Progenitor cell of endocrine pancreas (in vitro differentiated cells): ENCODE results near the gene KCNK3. TPM values are rescaled to one million over a fixed set of nuclear protein-coding genes. Genes with fewer than 3 reads are reported as not detected.

ENCODE experiments used
- DNase-seq: peaks from one replicate; pipeline ENCODE4 v3.0.0; 2021; ENCODE audit warnings: low spot score; ENCODE audit not compliant: unreplicated experiment
- H3K27ac Mint-ChIP-seq: 2 replicates; pipeline ENCODE4 v1.8.0; 2021; ENCODE audit warnings: mild to moderate bottlenecking, moderate library complexity, mixed read lengths
- H3K27me3 Mint-ChIP-seq: 2 replicates; pipeline ENCODE4 v1.8.0; 2021; ENCODE audit warnings: mixed read lengths
- H3K36me3 Mint-ChIP-seq: 2 replicates; pipeline ENCODE4 v1.8.0; 2022; ENCODE audit warnings: mixed read lengths; ENCODE audit not compliant: insufficient read depth
- H3K4me1 Mint-ChIP-seq: 2 replicates; pipeline ENCODE4 v1.8.0; 2021; ENCODE audit warnings: low read depth, mixed read lengths
- H3K4me3 Mint-ChIP-seq: 2 replicates; pipeline ENCODE4 v1.8.0; 2021; ENCODE audit warnings: low read depth, mild to moderate bottlenecking, moderate library complexity, mixed read lengths
- H3K9me3 Mint-ChIP-seq: 2 replicates; pipeline ENCODE4 v1.8.0; 2021; ENCODE audit warnings: low read depth, mixed read lengths
- total RNA-seq: library from RNA; stranded (reverse); gene quantifications from 2 replicates; pipeline ENCODE4 v1.2.1, GENCODE V29; 2021
- TF ChIP-seq, protein P1 (sequence below): fragments of 200-600 bp; sonication (generic); IDR thresholded peaks from one replicate; pipeline ENCODE4 v1.5.0; 2021; ENCODE audit warnings: antibody characterized with exemption, mild to moderate bottlenecking; ENCODE audit not compliant: unreplicated experiment

KCNK3 gene
- total RNA-seq, 1 donor from 2014 or later = 1.5 TPM

DNA sequence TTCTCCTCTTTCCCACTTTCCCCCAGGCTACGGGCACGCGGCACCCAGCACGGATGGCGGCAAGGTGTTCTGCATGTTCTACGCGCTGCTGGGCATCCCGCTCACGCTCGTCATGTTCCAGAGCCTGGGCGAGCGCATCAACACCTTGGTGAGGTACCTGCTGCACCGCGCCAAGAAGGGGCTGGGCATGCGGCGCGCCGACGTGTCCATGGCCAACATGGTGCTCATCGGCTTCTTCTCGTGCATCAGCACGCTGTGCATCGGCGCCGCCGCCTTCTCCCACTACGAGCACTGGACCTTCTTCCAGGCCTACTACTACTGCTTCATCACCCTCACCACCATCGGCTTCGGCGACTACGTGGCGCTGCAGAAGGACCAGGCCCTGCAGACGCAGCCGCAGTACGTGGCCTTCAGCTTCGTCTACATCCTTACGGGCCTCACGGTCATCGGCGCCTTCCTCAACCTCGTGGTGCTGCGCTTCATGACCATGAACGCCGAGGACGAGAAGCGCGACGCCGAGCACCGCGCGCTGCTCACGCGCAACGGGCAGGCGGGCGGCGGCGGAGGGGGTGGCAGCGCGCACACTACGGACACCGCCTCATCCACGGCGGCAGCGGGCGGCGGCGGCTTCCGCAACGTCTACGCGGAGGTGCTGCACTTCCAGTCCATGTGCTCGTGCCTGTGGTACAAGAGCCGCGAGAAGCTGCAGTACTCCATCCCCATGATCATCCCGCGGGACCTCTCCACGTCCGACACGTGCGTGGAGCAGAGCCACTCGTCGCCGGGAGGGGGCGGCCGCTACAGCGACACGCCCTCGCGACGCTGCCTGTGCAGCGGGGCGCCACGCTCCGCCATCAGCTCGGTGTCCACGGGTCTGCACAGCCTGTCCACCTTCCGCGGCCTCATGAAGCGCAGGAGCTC is 35.4 kb downstream of the KCNK3 start:
- Mint-ChIP-seq H3K27ac (no peak overlapping the region), H3K9me3 (no peaks in the 10 kb centered on the region), H3K4me1 (peaks cover 2% of the 10 kb centered on the region), H3K27me3 (peaks cover 25% of the 10 kb centered on the region), H3K4me3 (no peak overlapping the region), H3K36me3 (no peaks in the 10 kb centered on the region)
- DNase-seq = no peak
- TF ChIP-seq, protein P1, sequence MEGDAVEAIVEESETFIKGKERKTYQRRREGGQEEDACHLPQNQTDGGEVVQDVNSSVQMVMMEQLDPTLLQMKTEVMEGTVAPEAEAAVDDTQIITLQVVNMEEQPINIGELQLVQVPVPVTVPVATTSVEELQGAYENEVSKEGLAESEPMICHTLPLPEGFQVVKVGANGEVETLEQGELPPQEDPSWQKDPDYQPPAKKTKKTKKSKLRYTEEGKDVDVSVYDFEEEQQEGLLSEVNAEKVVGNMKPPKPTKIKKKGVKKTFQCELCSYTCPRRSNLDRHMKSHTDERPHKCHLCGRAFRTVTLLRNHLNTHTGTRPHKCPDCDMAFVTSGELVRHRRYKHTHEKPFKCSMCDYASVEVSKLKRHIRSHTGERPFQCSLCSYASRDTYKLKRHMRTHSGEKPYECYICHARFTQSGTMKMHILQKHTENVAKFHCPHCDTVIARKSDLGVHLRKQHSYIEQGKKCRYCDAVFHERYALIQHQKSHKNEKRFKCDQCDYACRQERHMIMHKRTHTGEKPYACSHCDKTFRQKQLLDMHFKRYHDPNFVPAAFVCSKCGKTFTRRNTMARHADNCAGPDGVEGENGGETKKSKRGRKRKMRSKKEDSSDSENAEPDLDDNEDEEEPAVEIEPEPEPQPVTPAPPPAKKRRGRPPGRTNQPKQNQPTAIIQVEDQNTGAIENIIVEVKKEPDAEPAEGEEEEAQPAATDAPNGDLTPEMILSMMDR = no peak

DNA sequence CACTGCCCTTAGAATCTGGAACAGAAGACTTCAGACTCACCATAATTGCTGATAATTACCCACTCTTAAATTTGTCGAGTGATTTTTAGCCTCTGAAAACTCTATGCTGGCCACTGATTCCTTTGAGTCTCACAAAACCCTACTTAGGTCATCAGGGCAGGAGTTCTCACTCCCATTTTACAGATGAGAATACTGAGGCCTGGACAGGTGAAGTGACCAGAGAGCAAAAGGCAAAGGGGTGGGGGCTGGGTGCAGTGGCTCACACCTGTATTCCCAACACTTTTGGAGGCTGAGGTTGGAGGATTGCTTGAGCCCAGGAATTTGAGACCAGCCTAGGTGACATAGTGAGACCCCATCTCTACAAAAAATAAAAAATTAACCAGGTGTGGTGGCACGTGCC is 36.8 kb downstream of the KCNK3 start:
- no peak for DNase-seq
- no peaks in the 10 kb centered on the region for H3K9me3 Mint-ChIP-seq
- H3K4me3 Mint-ChIP-seq = no peak overlapping the region
- H3K27ac Mint-ChIP-seq = no peak overlapping the region
- H3K27me3 Mint-ChIP-seq = peaks cover 27% of the 10 kb centered on the region
- TF ChIP-seq, protein P1 = no peak
- no peaks in the 10 kb centered on the region for H3K36me3 Mint-ChIP-seq
- H3K4me1 Mint-ChIP-seq = peaks cover 2% of the 10 kb centered on the region

DNA sequence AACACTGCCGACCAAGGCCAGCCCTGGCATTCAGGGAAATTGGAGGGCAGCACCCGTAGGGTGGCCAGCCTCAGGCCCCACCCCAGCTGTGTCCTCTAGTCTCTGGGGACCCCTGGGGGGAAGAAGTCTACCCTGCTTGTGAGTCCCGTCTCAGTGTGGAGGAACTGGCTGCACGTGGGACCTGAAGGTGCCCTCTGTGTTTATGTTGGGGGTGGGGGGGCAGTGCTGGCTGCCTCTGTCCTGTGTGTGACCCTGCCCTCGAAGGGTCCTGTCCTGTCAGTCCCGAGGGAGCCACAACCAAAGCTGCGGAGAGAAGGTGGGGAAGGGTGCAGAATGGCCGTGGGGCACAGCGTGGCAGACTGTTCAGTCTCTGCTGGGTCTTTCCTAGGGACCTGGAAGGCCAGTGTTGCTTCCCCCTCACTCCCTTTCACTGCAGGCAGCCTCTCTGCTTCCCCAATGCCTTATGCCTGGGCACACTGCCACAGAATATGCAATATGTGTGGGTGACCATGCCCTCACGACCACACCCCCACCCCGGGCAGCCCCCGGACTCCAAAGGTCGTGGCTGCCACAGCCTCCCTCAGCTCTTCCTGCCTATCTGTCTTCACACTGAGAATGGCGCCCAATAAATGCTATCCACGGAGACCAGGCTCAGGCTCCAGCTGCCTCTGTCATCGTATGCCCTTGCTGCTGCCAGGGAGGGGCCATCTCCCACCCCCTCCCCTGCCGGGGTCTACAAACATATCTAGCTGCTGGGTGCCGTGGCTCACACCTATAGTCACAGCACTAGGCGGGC is 38.2 kb downstream of the KCNK3 start:
- TF ChIP-seq, protein P1 = no peak
- Mint-ChIP-seq H3K27ac (no peak overlapping the region), H3K9me3 (no peaks in the 10 kb centered on the region), H3K4me3 (no peak overlapping the region), H3K27me3 (peaks cover 21% of the 10 kb centered on the region), H3K36me3 (no peaks in the 10 kb centered on the region), H3K4me1 (peaks cover 2% of the 10 kb centered on the region)
- DNase-seq = no peak

DNA sequence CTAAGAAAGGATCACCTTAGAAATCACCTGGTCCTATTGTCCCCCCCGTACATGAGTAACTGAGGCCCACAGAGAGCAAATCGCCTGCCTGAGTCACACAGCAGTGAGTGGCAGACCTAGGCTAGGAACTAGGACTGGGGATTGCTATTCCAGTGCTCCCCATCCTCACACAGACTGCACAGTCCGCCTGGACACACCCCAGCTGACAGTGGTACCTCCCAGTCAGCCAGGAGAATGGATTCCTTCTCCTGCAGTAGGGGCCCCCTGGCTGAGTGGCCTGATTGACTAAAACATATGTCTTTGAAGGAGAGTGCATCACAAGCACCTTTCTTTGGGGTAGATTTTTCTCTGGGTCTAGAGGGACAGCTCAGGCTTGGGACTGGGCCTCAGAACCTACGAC is 39.2 kb downstream of the KCNK3 start:
- TF ChIP-seq, protein P1 = no peak
- Mint-ChIP-seq H3K27ac (no peak overlapping the region), H3K4me1 (peaks cover 2% of the 10 kb centered on the region), H3K9me3 (no peaks in the 10 kb centered on the region), H3K27me3 (peaks cover 19% of the 10 kb centered on the region), H3K4me3 (no peak overlapping the region), H3K36me3 (no peaks in the 10 kb centered on the region)
- no peak for DNase-seq

DNA sequence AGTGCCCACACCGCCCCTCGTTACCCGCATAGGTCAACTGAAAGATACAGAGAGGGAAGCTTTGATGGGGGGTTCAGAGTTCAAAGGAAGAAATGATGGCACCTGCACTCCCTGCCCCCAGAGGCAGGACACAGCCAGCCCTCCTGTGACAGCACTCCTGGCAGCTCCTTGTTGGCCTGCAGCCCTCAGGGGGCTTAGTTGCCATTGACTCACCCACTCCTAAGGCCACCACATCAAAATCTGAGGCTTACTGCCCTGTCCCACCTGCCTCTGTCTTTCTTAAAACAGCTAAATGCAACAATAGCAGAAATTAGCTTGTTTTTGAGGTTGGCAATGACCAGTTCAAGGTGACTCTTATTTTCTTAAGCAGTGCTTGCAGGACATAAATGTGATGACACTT is 39.9 kb downstream of the KCNK3 start:
- TF ChIP-seq, protein P1 = no peak
- H3K27me3 Mint-ChIP-seq = peaks cover 19% of the 10 kb centered on the region
- no peaks in the 10 kb centered on the region for H3K9me3 Mint-ChIP-seq
- DNase-seq = no peak
- peaks cover 2% of the 10 kb centered on the region for H3K4me1 Mint-ChIP-seq
- no peak overlapping the region for H3K27ac Mint-ChIP-seq
- H3K4me3 Mint-ChIP-seq = no peak overlapping the region
- H3K36me3 Mint-ChIP-seq = no peaks in the 10 kb centered on the region
